ENCODE measurements around the gene ELAVL4. TPM values are rescaled to one million over a fixed set of nuclear protein-coding genes. Genes with fewer than 3 reads are reported as not detected.
A peak's percentile ranks its signal among the peaks of the same experiment; 100 is the strongest.

ELAVL4 gene
- total and polyA plus RNA-seq, 2 of the 8 experiments (the other 6 are each of a cell fraction or from before 2014, with no cell fraction given): 0.21 to 0.89 TPM

DNA sequence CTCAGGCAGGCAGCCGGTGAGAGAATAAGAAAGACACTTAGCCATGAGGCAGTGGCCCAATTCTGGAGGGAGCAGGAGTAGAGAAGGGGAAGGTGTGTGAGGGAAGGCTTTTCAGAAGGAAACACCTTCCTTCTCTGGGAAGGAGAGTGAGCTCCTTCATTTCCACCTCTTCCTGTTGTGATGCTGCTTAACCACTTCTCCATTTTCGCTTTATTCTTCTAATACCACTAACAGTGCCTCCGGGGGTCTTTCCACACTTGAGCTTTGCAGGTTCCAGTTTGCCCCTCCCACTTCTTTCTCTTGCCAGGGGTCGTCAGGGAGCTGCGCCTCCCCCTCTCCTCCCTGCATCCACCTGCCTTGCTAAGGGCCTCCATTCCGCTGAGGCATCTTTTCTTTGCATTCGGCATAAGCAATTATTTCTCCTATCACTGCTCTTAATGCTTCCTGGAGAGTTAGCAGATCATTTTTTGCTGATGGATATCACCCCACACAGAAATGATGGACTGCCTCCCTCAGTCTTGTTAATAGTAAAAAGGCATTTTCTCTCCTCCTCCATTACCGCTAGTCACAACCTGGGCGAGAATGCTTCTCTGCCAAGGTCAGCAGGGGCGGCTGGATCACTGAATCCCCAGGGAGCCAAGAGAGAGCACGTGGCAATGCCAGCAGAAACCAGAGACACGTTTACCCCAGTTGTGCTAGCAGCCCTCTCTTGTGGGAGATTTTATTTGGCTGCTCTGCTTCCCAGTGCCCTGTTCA is 74.8 kb downstream of the ELAVL4 start:
- Histone ChIP-seq H2BK12ac (ENCODE audit: low read depth, low read length) (no peak overlapping the region), H4K20me1 (replicated peaks in 1 of 2; ENCODE audit: control insufficient read depth in 1 of 2, insufficient read depth in 2 of 2, low read length in 2 of 2) (peaks cover 0 to 2% of the 10 kb centered on the region in 2 experiments), H2BK120ac (replicated peaks; ENCODE audit: low read depth, low read length) (no peak overlapping the region), H3K4ac (replicated peaks; ENCODE audit: insufficient read length, low read depth, low read length) (no peak overlapping the region), H3K9ac (replicated peaks in 1 of 4; ENCODE audit: extremely low read depth in 1 of 4, low read depth in 3 of 4, low read length in 3 of 4) (no peak overlapping the region), H3K9me3 (ENCODE audit: insufficient read depth in 2 of 2, low read depth in 1 of 2, low read length in 1 of 2) (no peaks in the 10 kb centered on the region), H3K4me2 (ENCODE audit: insufficient read depth in 1 of 2, low read depth in 2 of 2, low read length in 2 of 2) (no peak overlapping the region), H3K23me2 (ENCODE audit: low read depth, low read length) (no peaks in the 10 kb centered on the region), H4K91ac (replicated peaks; ENCODE audit: insufficient read length, low read length) (no peak overlapping the region), H2BK5ac (ENCODE audit: low read depth, low read length) (no peak overlapping the region), H3K79me1 (ENCODE audit: low read depth, low read length) (no peaks in the 10 kb centered on the region), H3K4me1 (replicated peaks in 1 of 4; ENCODE audit: control insufficient read depth in 3 of 4, insufficient read depth in 4 of 4, low read length in 3 of 4) (0 out of 7 replicates have a peak, but pooled peaks cover 0 to 2% (median 0%) of the 10 kb centered on the region in 4 experiments), H2AFZ (ENCODE audit: low read length) (peak overlapping the region; percentile 66), H3K18ac (ENCODE audit: extremely low read depth, low read length) (peak overlapping the region; percentile 24; the same call in 1 of the 2 replicates), H3K79me2 (ENCODE audit: control insufficient read depth in 1 of 2, insufficient read depth in 2 of 2, low read length in 2 of 2) (no peaks in the 10 kb centered on the region), H3K27ac (ENCODE audit: low read depth, low read length) (no peak overlapping the region), H3K56ac (replicated peaks; ENCODE audit: insufficient read length, low read depth, low read length) (no peak overlapping the region), H2BK15ac (ENCODE audit: low read length) (no peak overlapping the region), H2AK5ac (ENCODE audit: low read depth, low read length) (no peak overlapping the region), H4K5ac (ENCODE audit: insufficient read length, low read depth, low read length) (no peak overlapping the region), H2BK20ac (ENCODE audit: low read length) (no peak overlapping the region), H3K23ac (ENCODE audit: insufficient read length) (no peak overlapping the region), H4K8ac (ENCODE audit: extremely low read depth, insufficient read depth, low read length) (no peak overlapping the region), H3K36me3 (ENCODE audit: control insufficient read depth in 2 of 4, insufficient read depth in 4 of 4, low read length in 3 of 4) (no peaks in the 10 kb centered on the region), H3K14ac (ENCODE audit: insufficient read length) (no peak overlapping the region), H3K27me3 (replicated peaks in 1 of 4; ENCODE audit: control insufficient read depth in 3 of 4, extremely low read depth in 1 of 4, insufficient read depth in 3 of 4, low read length in 3 of 4) (no peaks in the 10 kb centered on the region), H3K4me3 (ENCODE audit: extremely low read depth in 1 of 4, insufficient read depth in 2 of 4, low read depth in 3 of 4, low read length in 4 of 4) (no peak overlapping the region)
- POLR2A ChIA-PET (ENCODE audit: partially characterized antibody): no interaction called here
- no peak for FAIRE-seq
- CTCF ChIA-PET (ENCODE audit: partially characterized antibody): interaction anchor here (1.2 kb wide), 1 partner anchor 135 kb away, joined by 3 read pairs; no protein-coding TSS in a partner anchor
- WGBS, 2 experiments (ENCODE audit: extremely low coverage in 1 of 2, insufficient coverage in 1 of 2, insufficient read length in 1 of 2, insufficient replicate concordance in 2 of 2, low coverage in 1 of 2, low lambda C conversion rate in 2 of 2, missing lambda C conversion rate in 1 of 2): 71% methylated on average over 12 of the region's 12 CpGs; no CpG with 5 or more reads in 1 of the 2 experiments
- DNase-seq (ENCODE audit: low read depth in 1 of 2, low spot score in 2 of 2): no peak
- TF ChIP-seq, protein P1, sequence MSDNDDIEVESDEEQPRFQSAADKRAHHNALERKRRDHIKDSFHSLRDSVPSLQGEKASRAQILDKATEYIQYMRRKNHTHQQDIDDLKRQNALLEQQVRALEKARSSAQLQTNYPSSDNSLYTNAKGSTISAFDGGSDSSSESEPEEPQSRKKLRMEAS (IDR thresholded peaks at IDR 0.05): no peak; the same call in 1 of the 2 replicates
- TF ChIP-seq RXRA (IDR thresholded peaks at IDR 0.05; ENCODE audit: insufficient read depth, low read depth, low read length): no peak
- TF ChIP-seq YY1 (IDR thresholded peaks at IDR 0.05; ENCODE audit: low read depth, low read length): no peak
- TF ChIP-seq SAP30 (IDR thresholded peaks at IDR 0.05; ENCODE audit: insufficient read depth, insufficient replicate concordance, low read length): no peak
- no peak for TF ChIP-seq GTF2F1 (IDR thresholded peaks at IDR 0.05; ENCODE audit: borderline replicate concordance, low read depth, low read length)
- TF ChIP-seq, protein P2, sequence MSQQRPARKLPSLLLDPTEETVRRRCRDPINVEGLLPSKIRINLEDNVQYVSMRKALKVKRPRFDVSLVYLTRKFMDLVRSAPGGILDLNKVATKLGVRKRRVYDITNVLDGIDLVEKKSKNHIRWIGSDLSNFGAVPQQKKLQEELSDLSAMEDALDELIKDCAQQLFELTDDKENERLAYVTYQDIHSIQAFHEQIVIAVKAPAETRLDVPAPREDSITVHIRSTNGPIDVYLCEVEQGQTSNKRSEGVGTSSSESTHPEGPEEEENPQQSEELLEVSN (IDR thresholded peaks at IDR 0.05): no peak
- no peak for TF ChIP-seq RAD21 (IDR thresholded peaks at IDR 0.05 in 1 of 2, conservative IDR thresholded peaks at IDR 0.05 in 1 of 2; ENCODE audit: low read depth in 2 of 2, low read length in 2 of 2)
- no peak for TF ChIP-seq CREB1 (IDR thresholded peaks at IDR 0.05)
- no peak for TF ChIP-seq SP1 (IDR thresholded peaks at IDR 0.05; ENCODE audit: low read depth, low read length)
- no peak for TF ChIP-seq HDAC2 (IDR thresholded peaks at IDR 0.05; ENCODE audit: borderline replicate concordance in 1 of 2, low read depth in 2 of 2, low read length in 2 of 2)
- TF ChIP-seq EP300 (IDR thresholded peaks at IDR 0.05; ENCODE audit: borderline replicate concordance in 1 of 2, low read depth in 2 of 2, low read length in 2 of 2): no peak
